Neuronal stem cell (in vitro differentiated cells): ENCODE results near the gene PLA2G15.

ENCODE experiments used
- DNase-seq: peaks from one replicate; pipeline ENCODE4 v3.0.0-alpha.2; 2013; ENCODE audit warnings: low spot score
- H2AFZ ChIP-seq: one replicate; pipeline ENCODE4 v1.6.1; 2013; ENCODE audit warnings: mild to moderate bottlenecking, low read length, inconsistent platforms
- H2AK5ac ChIP-seq: 2 replicates; pipeline ENCODE4 v1.6.1; 2013; ENCODE audit warnings: low read depth, mild to moderate bottlenecking, inconsistent platforms, low read length, moderate library complexity, mixed read lengths
- H2BK120ac ChIP-seq: 2 replicates; pipeline ENCODE4 v1.6.1; 2013; ENCODE audit warnings: low read depth, mild to moderate bottlenecking, inconsistent platforms, low read length, moderate library complexity, mixed read lengths
- H2BK12ac ChIP-seq: one replicate; pipeline ENCODE4 v1.6.1; 2013; ENCODE audit warnings: low read length, inconsistent platforms
- H2BK15ac ChIP-seq: 2 replicates; pipeline ENCODE4 v1.6.1; 2013; ENCODE audit warnings: mild to moderate bottlenecking, low read length, inconsistent platforms, mixed read lengths
- H2BK5ac ChIP-seq: one replicate; pipeline ENCODE4 v1.6.1; 2013; ENCODE audit warnings: inconsistent platforms, mild to moderate bottlenecking, low read length, moderate library complexity
- H3K14ac ChIP-seq: one replicate; pipeline ENCODE4 v1.6.1; 2013; ENCODE audit warnings: low read length, inconsistent platforms
- H3K18ac ChIP-seq: 2 replicates; pipeline ENCODE4 v1.6.1; 2013; ENCODE audit warnings: low read length, inconsistent platforms
- H3K23ac ChIP-seq: 2 replicates; pipeline ENCODE4 v1.6.1; 2013; ENCODE audit warnings: low read depth, mild to moderate bottlenecking, mixed read lengths, low read length, inconsistent platforms; ENCODE audit not compliant: poor library complexity
- H3K27ac ChIP-seq: replicated peaks from 3 replicates; pipeline ENCODE4 v1.5.1; 2013; ENCODE audit warnings: low read length, inconsistent platforms
- H3K27me3 ChIP-seq, 3 experiments: 2 replicates each; pipeline ENCODE4 v1.6.1; 2013; ENCODE audit warnings: low read length in 3 of 3, mild to moderate bottlenecking in 2 of 3, inconsistent platforms in 1 of 3, low read depth in 1 of 3, mixed read lengths in 1 of 3, moderate library complexity in 1 of 3; ENCODE audit not compliant: control insufficient read depth in 3 of 3, insufficient read depth in 3 of 3
- H3K36me3 ChIP-seq, 2 donors: replicated peaks in 1 of 2; 2 replicates each; pipeline ENCODE4 v1.6.1; 2013; ENCODE audit warnings: low read length in 2 of 2; ENCODE audit not compliant: control insufficient read depth in 2 of 2, insufficient read depth in 2 of 2
- H3K4ac ChIP-seq: 2 replicates; pipeline ENCODE4 v1.6.1; 2013; ENCODE audit warnings: inconsistent platforms, mild to moderate bottlenecking, low read length, moderate library complexity
- H3K4me1 ChIP-seq, 2 donors: 1 replicate in 1 of 2; 2 replicates in 1 of 2; pipeline ENCODE4 v1.6.1; 2013; ENCODE audit warnings: low read length in 2 of 2, low read depth in 1 of 2; ENCODE audit not compliant: control insufficient read depth in 2 of 2, insufficient read depth in 1 of 2
- H3K4me2 ChIP-seq: one replicate; pipeline ENCODE4 v1.6.1; 2013; ENCODE audit warnings: mild to moderate bottlenecking, low read length, inconsistent platforms; ENCODE audit not compliant: insufficient read depth, poor library complexity, severe bottlenecking
- H3K4me3 ChIP-seq, 2 donors: 2 replicates each; pipeline ENCODE4 v1.5.1; 2013; ENCODE audit warnings: low read length in 2 of 2, mild to moderate bottlenecking in 2 of 2, inconsistent platforms in 1 of 2, moderate library complexity in 1 of 2
- H3K79me1 ChIP-seq: one replicate; pipeline ENCODE4 v1.6.1; 2013; ENCODE audit warnings: low read depth, mild to moderate bottlenecking, inconsistent platforms, low read length, moderate library complexity
- H3K9ac ChIP-seq: one replicate; pipeline ENCODE4 v1.6.1; 2013; ENCODE audit warnings: mild to moderate bottlenecking, low read depth, low read length, inconsistent platforms; ENCODE audit not compliant: poor library complexity
- H3K9me3 ChIP-seq, 2 donors: replicated peaks in 1 of 2; 2 replicates each; pipeline versions ENCODE3 to v1.6.1; 2013; ENCODE audit warnings: low read length in 2 of 2, mild to moderate bottlenecking in 2 of 2, inconsistent platforms in 1 of 2, low read depth in 1 of 2, mixed read lengths in 1 of 2, moderate library complexity in 1 of 2; ENCODE audit not compliant: control insufficient read depth in 2 of 2, insufficient read depth in 1 of 2
- H4K8ac ChIP-seq: one replicate; pipeline ENCODE4 v1.6.1; 2013; ENCODE audit warnings: low read depth, mild to moderate bottlenecking, inconsistent platforms, low read length, moderate library complexity
- H4K91ac ChIP-seq: one replicate; pipeline ENCODE4 v1.6.1; 2013; ENCODE audit warnings: low read length, low read depth, mild to moderate bottlenecking, inconsistent platforms; ENCODE audit not compliant: poor library complexity
- WGBS, 2 donors: extraction: QIAGEN DNeasy Blood & Tissue Kit; methylation state at CpG; one replicate each; pipeline ENCODE4 v1.1.7; 2013; ENCODE audit warnings: missing lambda C conversion rate in 2 of 2, mixed read lengths in 1 of 2; ENCODE audit not compliant: insufficient read length in 2 of 2, insufficient replicate concordance in 1 of 2; ENCODE audit errors: extremely low coverage in 2 of 2; 5-methylcytosine and 5-hydroxymethylcytosine counted together

PLA2G15 gene

GRCh38 chr16:68252383-68252782 lies 7.2 kb downstream of the PLA2G15 start:
- Histone ChIP-seq H3K36me3 (peaks cover 17 to 43% of the 10 kb centered on the region in 2 donors), H2BK5ac (no peak overlapping the region), H3K18ac (no peak overlapping the region), H3K14ac (no peak overlapping the region), H3K4me1 (peaks cover 1 to 2% of the 10 kb centered on the region in 2 donors), H2BK15ac (no peak overlapping the region), H2BK120ac (no peak overlapping the region), H3K27me3 (no peaks in the 10 kb centered on the region), H3K4me3 (no peak overlapping the region), H4K91ac (no peak overlapping the region), H2AFZ (no peak overlapping the region), H3K79me1 (peaks cover 1% of the 10 kb centered on the region), H3K23ac (no peak overlapping the region), H2AK5ac (no peak overlapping the region), H2BK12ac (no peak overlapping the region), H3K9me3 (no peaks in the 10 kb centered on the region), H3K9ac (no peak overlapping the region), H3K27ac (no peak overlapping the region), H3K4me2 (no peak overlapping the region), H3K4ac (no peak overlapping the region), H4K8ac (no peak overlapping the region)
- WGBS, 2 donors: no CpG with 5 or more reads among the region's 5 CpGs
- DNase-seq: no peak

GRCh38 chr16:68253721-68254120 lies 8.5 kb downstream of the PLA2G15 start:
- H3K4me3 ChIP-seq: no peak overlapping the region
- H3K27ac ChIP-seq: no peak overlapping the region
- H4K8ac ChIP-seq: no peak overlapping the region
- no peak overlapping the region for H2AK5ac ChIP-seq
- DNase-seq: no peak
- H2BK5ac ChIP-seq: no peak overlapping the region
- H2BK120ac ChIP-seq: no peak overlapping the region
- no CpG with 5 or more reads among the region's 4 CpGs for WGBS, 2 donors
- H3K9me3 ChIP-seq: no peaks in the 10 kb centered on the region
- H3K79me1 ChIP-seq: no peaks in the 10 kb centered on the region
- no peaks in the 10 kb centered on the region for H3K27me3 ChIP-seq
- no peak overlapping the region for H4K91ac ChIP-seq
- H2AFZ ChIP-seq: no peak overlapping the region
- no peak overlapping the region for H3K4me2 ChIP-seq
- H3K9ac ChIP-seq: peak overlapping the region; percentile 9
- H2BK12ac ChIP-seq: no peak overlapping the region
- H3K23ac ChIP-seq: no peak overlapping the region
- H2BK15ac ChIP-seq: no peak overlapping the region
- H3K4ac ChIP-seq: no peak overlapping the region
- peaks cover 5 to 10% of the 10 kb centered on the region in 2 donors for H3K4me1 ChIP-seq
- H3K14ac ChIP-seq: no peak overlapping the region
- peaks cover 17 to 43% of the 10 kb centered on the region in 2 donors for H3K36me3 ChIP-seq
- H3K18ac ChIP-seq: no peak overlapping the region

- Histone ChIP-seq H3K27me3 (no peaks in the 10 kb centered on the region), H3K9me3 (no peaks in the 10 kb centered on the region), H3K4me3 (no peak overlapping the region), H3K14ac (no peak overlapping the region), H3K4ac (no peak overlapping the region), H3K4me1 (peaks cover 5 to 10% of the 10 kb centered on the region in 2 donors), H4K91ac (no peak overlapping the region), H2BK120ac (no peak overlapping the region), H3K27ac (no peak overlapping the region), H4K8ac (peak overlapping the region; percentile 72), H2BK15ac (no peak overlapping the region), H2BK5ac (no peak overlapping the region), H2AFZ (no peak overlapping the region), H2BK12ac (no peak overlapping the region), H3K23ac (no peak overlapping the region), H3K9ac (no peak overlapping the region), H3K18ac (no peak overlapping the region), H3K79me1 (no peaks in the 10 kb centered on the region), H2AK5ac (no peak overlapping the region), H3K36me3 (peaks cover 20 to 50% of the 10 kb centered on the region in 2 donors), H3K4me2 (no peak overlapping the region)
- no CpG with 5 or more reads among the region's 18 CpGs for WGBS, 2 donors
- no peak for DNase-seq
Measured at GRCh38 chr16:68255712-68256111, 10.5 kb downstream of the PLA2G15 start.

- no peaks in the 10 kb centered on the region for H3K9me3 ChIP-seq
- no CpG with 5 or more reads among the region's 6 CpGs for WGBS, 2 donors
- H2BK12ac ChIP-seq: no peak overlapping the region
- no peak overlapping the region for H4K8ac ChIP-seq
- H2AK5ac ChIP-seq: peak overlapping the region; percentile 90
- peak overlapping the region; percentile 77 for H3K18ac ChIP-seq
- no peak overlapping the region for H3K27ac ChIP-seq
- no peak overlapping the region for H3K9ac ChIP-seq
- H2BK5ac ChIP-seq: no peak overlapping the region
- H3K27me3 ChIP-seq: no peaks in the 10 kb centered on the region
- no peak overlapping the region for H2BK120ac ChIP-seq
- H3K4me1 ChIP-seq: peaks cover 5 to 10% of the 10 kb centered on the region in 2 donors
- H2BK15ac ChIP-seq: no peak overlapping the region
- no peak overlapping the region for H3K23ac ChIP-seq
- H3K36me3 ChIP-seq: peaks cover 19 to 45% of the 10 kb centered on the region in 2 donors
- H3K4me2 ChIP-seq: no peak overlapping the region
- no peak overlapping the region for H3K4me3 ChIP-seq
- H4K91ac ChIP-seq: no peak overlapping the region
- H3K79me1 ChIP-seq: no peaks in the 10 kb centered on the region
- H3K14ac ChIP-seq: no peak overlapping the region
- no peak for DNase-seq
- H3K4ac ChIP-seq: no peak overlapping the region
- peak overlapping the region; percentile 58 for H2AFZ ChIP-seq
Measured at GRCh38 chr16:68257251-68257905, 12.2 kb downstream of the PLA2G15 start.
